Endothelial cell (in vitro differentiated cells): ENCODE results near the gene ATP8A2. TPM values are rescaled to one million over a fixed set of nuclear protein-coding genes. Genes with fewer than 3 reads are reported as not detected.

ENCODE experiments used
- DNase-seq: peaks from one replicate; pipeline ENCODE4 v3.0.0; 2021; ENCODE audit warnings: low spot score
- H3K27ac Mint-ChIP-seq: one replicate; pipeline ENCODE4 v1.8.0; 2021; ENCODE audit warnings: mixed read lengths, inconsistent platforms; ENCODE audit not compliant: unreplicated experiment
- H3K27me3 Mint-ChIP-seq: one replicate; pipeline ENCODE4 v1.8.0; 2021; ENCODE audit warnings: mild to moderate bottlenecking, moderate library complexity, mixed read lengths, inconsistent platforms; ENCODE audit not compliant: unreplicated experiment
- H3K36me3 Mint-ChIP-seq: one replicate; pipeline ENCODE4 v1.8.0; 2021; ENCODE audit warnings: mild to moderate bottlenecking, low read depth, mixed read lengths, inconsistent platforms; ENCODE audit not compliant: unreplicated experiment
- H3K4me1 Mint-ChIP-seq: one replicate; pipeline ENCODE4 v1.8.0; 2021; ENCODE audit warnings: mild to moderate bottlenecking, mixed read lengths, inconsistent platforms; ENCODE audit not compliant: unreplicated experiment
- H3K4me3 Mint-ChIP-seq: one replicate; pipeline ENCODE4 v1.8.0; 2021; ENCODE audit warnings: mild to moderate bottlenecking, mixed read lengths, inconsistent platforms; ENCODE audit not compliant: unreplicated experiment
- H3K9me3 Mint-ChIP-seq: one replicate; pipeline ENCODE4 v1.8.0; 2021; ENCODE audit warnings: mixed read lengths, inconsistent platforms; ENCODE audit not compliant: unreplicated experiment
- total RNA-seq: library from RNA; stranded (reverse); fragmentation: NEBNext Ultra II Directional; extraction: Animal tissue kit (Norgen Biotek cat#: 25700); gene quantifications from one replicate; pipeline ENCODE4 v1.2.1, GENCODE V29; 2021; ENCODE audit not compliant: unreplicated experiment
- TF ChIP-seq, protein P1 (sequence below): fragments of 200-600 bp; sonication (generic); IDR thresholded peaks from one replicate; pipeline ENCODE4 v1.5.0; 2021; ENCODE audit warnings: antibody characterized with exemption; ENCODE audit not compliant: unreplicated experiment

Gene ATP8A2
- total RNA-seq, 1 donor from 2014 or later, result 2.1 TPM

DNA sequence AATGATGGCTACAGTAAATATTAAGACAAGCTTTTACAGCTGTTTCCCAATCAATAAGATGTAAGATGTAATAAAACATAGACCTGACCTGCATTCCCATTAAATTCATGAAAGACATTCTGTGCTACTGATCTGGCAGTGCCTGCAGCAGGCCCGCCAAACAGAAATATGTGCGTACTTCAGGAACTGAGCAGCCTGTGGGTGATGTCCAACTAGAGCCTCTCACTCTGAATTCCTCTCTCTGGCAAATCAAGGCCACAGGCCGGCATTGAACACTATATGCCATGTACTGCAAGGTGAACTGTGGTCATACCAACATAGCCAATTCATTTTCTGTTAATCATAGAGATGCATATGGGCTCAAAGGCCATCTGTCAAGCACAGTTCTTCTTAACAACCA, 662.2 kb downstream of the ATP8A2 start:
- Mint-ChIP-seq H3K4me1 (peaks cover 11% of the 10 kb centered on the region), H3K4me3 (no peak overlapping the region), H3K36me3 (peaks cover 23% of the 10 kb centered on the region), H3K27me3 (peaks cover 9% of the 10 kb centered on the region), H3K27ac (no peak overlapping the region), H3K9me3 (peaks cover 12% of the 10 kb centered on the region)
- DNase-seq, result no peak
- TF ChIP-seq, protein P1, sequence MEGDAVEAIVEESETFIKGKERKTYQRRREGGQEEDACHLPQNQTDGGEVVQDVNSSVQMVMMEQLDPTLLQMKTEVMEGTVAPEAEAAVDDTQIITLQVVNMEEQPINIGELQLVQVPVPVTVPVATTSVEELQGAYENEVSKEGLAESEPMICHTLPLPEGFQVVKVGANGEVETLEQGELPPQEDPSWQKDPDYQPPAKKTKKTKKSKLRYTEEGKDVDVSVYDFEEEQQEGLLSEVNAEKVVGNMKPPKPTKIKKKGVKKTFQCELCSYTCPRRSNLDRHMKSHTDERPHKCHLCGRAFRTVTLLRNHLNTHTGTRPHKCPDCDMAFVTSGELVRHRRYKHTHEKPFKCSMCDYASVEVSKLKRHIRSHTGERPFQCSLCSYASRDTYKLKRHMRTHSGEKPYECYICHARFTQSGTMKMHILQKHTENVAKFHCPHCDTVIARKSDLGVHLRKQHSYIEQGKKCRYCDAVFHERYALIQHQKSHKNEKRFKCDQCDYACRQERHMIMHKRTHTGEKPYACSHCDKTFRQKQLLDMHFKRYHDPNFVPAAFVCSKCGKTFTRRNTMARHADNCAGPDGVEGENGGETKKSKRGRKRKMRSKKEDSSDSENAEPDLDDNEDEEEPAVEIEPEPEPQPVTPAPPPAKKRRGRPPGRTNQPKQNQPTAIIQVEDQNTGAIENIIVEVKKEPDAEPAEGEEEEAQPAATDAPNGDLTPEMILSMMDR, result no peak

GRCh38 chr13:26036383-26036782, 664.6 kb downstream of the ATP8A2 start:
- Mint-ChIP-seq H3K36me3 (peaks cover 11% of the 10 kb centered on the region), H3K9me3 (peaks cover 5% of the 10 kb centered on the region), H3K4me1 (no peaks in the 10 kb centered on the region), H3K27ac (no peak overlapping the region), H3K4me3 (no peak overlapping the region), H3K27me3 (peaks cover 6% of the 10 kb centered on the region)
- DNase-seq, result no peak
- TF ChIP-seq, protein P1, result no peak

DNA sequence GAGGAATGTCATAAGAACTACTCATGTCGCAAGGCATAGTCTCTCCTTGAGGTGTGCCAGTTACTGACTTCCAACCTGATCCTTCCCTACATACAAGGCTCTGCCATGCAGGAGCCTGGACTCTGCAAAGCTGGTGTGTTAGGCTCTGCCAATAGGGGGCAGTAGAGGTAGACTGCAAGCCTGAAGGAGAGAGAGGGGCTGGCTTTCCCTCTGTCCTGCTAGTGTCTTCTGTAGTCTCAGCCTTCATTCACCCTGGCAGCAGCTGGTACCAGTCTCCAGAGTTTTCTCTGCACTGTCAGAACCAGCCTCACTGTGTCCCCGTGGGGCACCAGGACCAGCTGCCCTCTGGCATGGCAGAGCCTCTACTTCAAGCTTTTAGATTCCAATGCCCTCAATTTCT, 665.5 kb downstream of the ATP8A2 start:
- H3K4me3 Mint-ChIP-seq, result peak overlapping the region; percentile 39
- TF ChIP-seq, protein P1, result peak; percentile 59
- peaks cover 4% of the 10 kb centered on the region for H3K36me3 Mint-ChIP-seq
- no peaks in the 10 kb centered on the region for H3K9me3 Mint-ChIP-seq
- no peak overlapping the region for H3K27ac Mint-ChIP-seq
- peak; percentile 47 for DNase-seq
- H3K4me1 Mint-ChIP-seq, result no peaks in the 10 kb centered on the region
- peaks cover 4% of the 10 kb centered on the region for H3K27me3 Mint-ChIP-seq

DNA sequence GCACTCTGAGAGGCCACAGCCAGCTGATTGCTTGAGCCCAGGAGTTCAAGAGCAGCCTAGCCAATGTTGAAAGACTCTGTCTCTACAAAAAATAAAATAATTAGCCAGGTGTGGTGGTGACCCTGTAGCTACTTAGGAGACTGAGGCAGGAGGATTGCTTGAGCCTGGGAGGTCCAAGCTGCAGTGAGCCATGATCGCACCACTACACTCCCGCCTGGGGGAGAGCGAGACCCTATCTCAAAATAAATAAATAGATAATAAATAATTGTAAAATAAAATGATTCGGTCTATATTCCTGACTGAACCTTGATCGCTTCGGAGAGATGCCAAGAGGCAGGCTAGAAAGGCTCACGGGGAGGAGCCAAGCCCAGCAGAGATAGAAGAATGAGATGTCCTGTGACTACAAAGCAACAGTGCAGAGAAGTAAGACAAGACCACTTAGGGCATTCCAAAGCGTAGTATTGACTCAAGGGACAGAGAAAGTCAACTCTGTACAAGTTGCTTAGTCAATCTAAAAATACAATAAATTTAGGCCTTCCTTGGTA, 667.2 kb downstream of the ATP8A2 start:
- no peak overlapping the region for H3K27ac Mint-ChIP-seq
- H3K9me3 Mint-ChIP-seq, result no peaks in the 10 kb centered on the region
- TF ChIP-seq, protein P1, result no peak
- H3K36me3 Mint-ChIP-seq, result no peaks in the 10 kb centered on the region
- peaks cover 4% of the 10 kb centered on the region for H3K27me3 Mint-ChIP-seq
- no peak for DNase-seq
- no peaks in the 10 kb centered on the region for H3K4me1 Mint-ChIP-seq
- H3K4me3 Mint-ChIP-seq, result no peak overlapping the region

DNA sequence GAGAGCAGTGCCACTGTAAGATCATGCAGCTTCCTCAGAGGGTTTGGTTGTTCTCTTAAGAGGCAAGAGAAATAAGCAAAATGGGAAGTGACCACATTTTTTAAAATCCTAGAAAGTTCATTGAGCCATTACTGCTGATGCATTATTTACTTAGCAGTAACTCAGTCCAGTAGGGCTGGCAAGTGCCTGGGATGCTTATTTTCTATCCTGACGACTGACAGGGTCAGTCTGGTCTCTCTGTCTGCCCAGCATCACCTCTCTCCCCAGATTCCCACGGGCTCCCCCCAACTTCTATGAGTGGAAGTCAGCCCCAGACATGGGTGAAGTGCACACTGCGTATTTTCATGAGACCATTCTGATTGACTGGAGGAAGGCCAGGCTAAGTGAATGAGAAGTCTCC, 669.7 kb downstream of the ATP8A2 start:
- Mint-ChIP-seq H3K27ac (no peak overlapping the region), H3K4me3 (no peak overlapping the region), H3K4me1 (no peaks in the 10 kb centered on the region), H3K9me3 (no peaks in the 10 kb centered on the region), H3K36me3 (peaks cover 1% of the 10 kb centered on the region), H3K27me3 (peaks cover 4% of the 10 kb centered on the region)
- TF ChIP-seq, protein P1, result no peak
- no peak for DNase-seq
